Measurements from ENCODE around the gene ZNF532.

DNA sequence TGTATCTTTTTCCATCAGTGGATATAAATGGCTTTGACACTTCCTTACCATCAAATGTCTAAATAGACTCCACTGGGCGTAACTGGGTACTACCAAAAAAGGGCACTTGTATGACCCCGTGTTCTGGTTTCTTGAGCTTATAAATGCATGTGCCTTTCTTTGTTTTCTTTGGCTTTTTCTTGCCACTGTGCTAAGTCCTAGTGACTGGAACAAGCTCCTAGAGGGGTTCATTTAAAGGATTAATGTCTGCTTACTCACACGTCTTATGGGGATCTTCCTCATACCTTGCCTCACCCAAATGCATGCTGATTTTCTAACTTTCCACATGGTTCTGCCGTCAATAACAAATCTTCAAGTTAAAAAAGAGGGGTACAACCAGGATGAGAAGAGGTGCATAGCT is 19.8 kb upstream of the ZNF532 start:
- TF ChIP-seq SIN3A (IDR thresholded peaks at IDR 0.05; ENCODE audit: borderline replicate concordance, insufficient read depth, low read length) = no peak
- no peak for TF ChIP-seq TAF1 (IDR thresholded peaks at IDR 0.05; ENCODE audit: borderline replicate concordance, insufficient read depth, low read length)
- no peak for TF ChIP-seq POLR2AphosphoS5 (IDR thresholded peaks at IDR 0.05; ENCODE audit: low read depth, low read length)
